Osteoblast (primary cell): Measurements from ENCODE around the gene AJAP1. TPM values are rescaled to one million over a fixed set of nuclear protein-coding genes. Genes with fewer than 3 reads are reported as not detected.

Experiments used
- DNase-seq: peaks from one replicate; pipeline ENCODE4 v3.0.0; 2011; ENCODE audit warnings: low spot score, mixed read lengths; ENCODE audit not compliant: insufficient read length; ENCODE audit errors: missing footprints
- H2AFZ ChIP-seq: 2 replicates; pipeline ENCODE4 v1.6.0; 2011; ENCODE audit warnings: mild to moderate bottlenecking, low read length
- H3K27ac ChIP-seq: 2 replicates; pipeline ENCODE4 v1.5.1; 2011; ENCODE audit warnings: mild to moderate bottlenecking, low read depth, low read length, moderate library complexity
- H3K27me3 ChIP-seq: 2 replicates; pipeline ENCODE4 v1.6.0; 2012; ENCODE audit warnings: mild to moderate bottlenecking, control low read depth, inconsistent platforms, low read length, moderate library complexity; ENCODE audit not compliant: insufficient read depth
- H3K36me3 ChIP-seq: 2 replicates; pipeline ENCODE4 v1.5.1; 2011; ENCODE audit warnings: mild to moderate bottlenecking, low read length, control low read depth, moderate library complexity; ENCODE audit not compliant: insufficient read depth
- H3K4me1 ChIP-seq: 2 replicates; pipeline ENCODE4 v1.5.1; 2011; ENCODE audit warnings: mild to moderate bottlenecking, low read length, control low read depth, moderate library complexity; ENCODE audit not compliant: insufficient read depth
- H3K4me2 ChIP-seq: 2 replicates; pipeline ENCODE4 v1.6.0; 2011; ENCODE audit warnings: mild to moderate bottlenecking, low read length; ENCODE audit not compliant: insufficient read depth
- H3K4me3 ChIP-seq: fragments of 200-600 bp; sonication (generic); 3 replicates; pipeline ENCODE4 v1.5.1; 2012; ENCODE audit warnings: mild to moderate bottlenecking, low read length, inconsistent platforms; ENCODE audit not compliant: insufficient read depth
- H3K79me2 ChIP-seq: 2 replicates; pipeline ENCODE4 v1.6.0; 2012; ENCODE audit warnings: mild to moderate bottlenecking, low read length, control low read depth, inconsistent platforms; ENCODE audit not compliant: insufficient read depth
- H3K9me3 ChIP-seq: 2 replicates; pipeline ENCODE4 v1.5.1; 2011; ENCODE audit warnings: low read depth, low read length, control low read depth
- H4K20me1 ChIP-seq: 2 replicates; pipeline ENCODE4 v1.6.0; 2012; ENCODE audit warnings: mild to moderate bottlenecking, low read length, control low read depth; ENCODE audit not compliant: insufficient read depth
- total RNA-seq: library from RNA; depleted of rRNA; stranded (reverse); fragments of >200 nt; gene quantifications from 2 replicates; pipeline ENCODE4 v1.2.3, GENCODE V29; 2012
- TF ChIP-seq, protein P1 (sequence below): IDR thresholded peaks from 2 replicates; pipeline ENCODE4 v1.5.1; 2011; ENCODE audit warnings: mild to moderate bottlenecking, low read depth, low read length, moderate library complexity; ENCODE audit errors: extremely low read depth

Gene AJAP1
- total RNA-seq, 1 donor, result 1.1 TPM

DNA sequence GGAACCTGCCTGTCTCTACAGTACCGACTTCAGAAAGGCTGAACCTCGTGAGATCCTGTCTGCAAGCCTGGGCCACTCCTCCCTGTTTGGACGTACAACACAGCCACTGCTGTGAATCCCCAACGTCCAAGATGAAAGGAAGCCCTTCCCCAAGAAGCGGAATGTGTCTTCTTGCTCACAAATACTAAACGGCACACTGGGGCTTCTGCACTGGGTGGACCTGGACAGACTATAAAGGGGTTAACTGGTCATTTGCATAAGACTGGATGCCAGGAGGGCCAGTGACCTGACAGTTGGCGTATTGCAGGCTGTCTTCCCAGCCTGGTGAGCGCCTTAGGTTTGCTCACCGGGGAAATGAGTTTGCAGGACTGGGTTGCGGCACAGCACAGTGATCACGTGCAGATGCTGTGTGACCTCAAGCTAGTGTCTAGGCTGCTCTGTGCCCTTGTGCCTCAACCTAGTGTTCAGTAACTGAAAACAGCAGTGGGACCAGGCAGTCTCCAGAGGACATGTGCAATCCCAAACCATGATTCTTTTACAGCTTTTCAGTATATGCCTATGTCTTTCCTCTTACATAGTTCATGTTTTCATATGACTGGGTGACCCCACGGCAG is 19.5 kb upstream of the AJAP1 start:
- Histone ChIP-seq H3K9me3 (no peaks in the 10 kb centered on the region), H3K36me3 (no peaks in the 10 kb centered on the region), H3K27ac (no peak overlapping the region), H3K79me2 (no peaks in the 10 kb centered on the region), H3K4me1 (no peaks in the 10 kb centered on the region), H3K4me3 (no peak overlapping the region), H2AFZ (no peak overlapping the region), H3K27me3 (no peaks in the 10 kb centered on the region), H3K4me2 (no peak overlapping the region), H4K20me1 (no peaks in the 10 kb centered on the region)
- peak; percentile 64 for DNase-seq
- TF ChIP-seq, protein P1, sequence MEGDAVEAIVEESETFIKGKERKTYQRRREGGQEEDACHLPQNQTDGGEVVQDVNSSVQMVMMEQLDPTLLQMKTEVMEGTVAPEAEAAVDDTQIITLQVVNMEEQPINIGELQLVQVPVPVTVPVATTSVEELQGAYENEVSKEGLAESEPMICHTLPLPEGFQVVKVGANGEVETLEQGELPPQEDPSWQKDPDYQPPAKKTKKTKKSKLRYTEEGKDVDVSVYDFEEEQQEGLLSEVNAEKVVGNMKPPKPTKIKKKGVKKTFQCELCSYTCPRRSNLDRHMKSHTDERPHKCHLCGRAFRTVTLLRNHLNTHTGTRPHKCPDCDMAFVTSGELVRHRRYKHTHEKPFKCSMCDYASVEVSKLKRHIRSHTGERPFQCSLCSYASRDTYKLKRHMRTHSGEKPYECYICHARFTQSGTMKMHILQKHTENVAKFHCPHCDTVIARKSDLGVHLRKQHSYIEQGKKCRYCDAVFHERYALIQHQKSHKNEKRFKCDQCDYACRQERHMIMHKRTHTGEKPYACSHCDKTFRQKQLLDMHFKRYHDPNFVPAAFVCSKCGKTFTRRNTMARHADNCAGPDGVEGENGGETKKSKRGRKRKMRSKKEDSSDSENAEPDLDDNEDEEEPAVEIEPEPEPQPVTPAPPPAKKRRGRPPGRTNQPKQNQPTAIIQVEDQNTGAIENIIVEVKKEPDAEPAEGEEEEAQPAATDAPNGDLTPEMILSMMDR, result no peak

DNA sequence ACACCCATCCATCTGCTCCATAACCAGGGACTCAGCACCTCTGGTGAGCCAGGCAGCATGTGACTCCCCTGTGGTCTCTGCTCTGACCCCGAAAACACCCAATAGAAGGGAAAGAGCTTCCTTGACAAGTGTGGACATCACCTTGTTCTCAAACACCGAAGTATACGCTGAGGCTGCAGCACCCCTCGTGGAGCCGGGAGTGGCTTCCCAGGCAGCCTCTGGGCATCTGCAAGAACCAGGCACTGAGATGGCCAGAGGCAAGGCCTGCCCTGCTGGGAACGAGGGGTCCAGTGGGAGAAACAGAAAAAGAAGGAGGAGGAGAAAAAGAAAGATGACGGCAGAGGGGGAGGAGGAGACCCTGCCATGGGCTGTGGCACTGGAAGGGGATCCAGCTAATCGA is 18.2 kb upstream of the AJAP1 start:
- Histone ChIP-seq H3K4me1 (no peaks in the 10 kb centered on the region), H3K27ac (no peak overlapping the region), H3K4me3 (no peak overlapping the region), H3K79me2 (no peaks in the 10 kb centered on the region), H3K4me2 (no peak overlapping the region), H3K27me3 (no peaks in the 10 kb centered on the region), H3K9me3 (no peaks in the 10 kb centered on the region), H4K20me1 (no peaks in the 10 kb centered on the region), H3K36me3 (no peaks in the 10 kb centered on the region), H2AFZ (no peak overlapping the region)
- peak; percentile 72 for DNase-seq
- TF ChIP-seq, protein P1, result no peak

DNA sequence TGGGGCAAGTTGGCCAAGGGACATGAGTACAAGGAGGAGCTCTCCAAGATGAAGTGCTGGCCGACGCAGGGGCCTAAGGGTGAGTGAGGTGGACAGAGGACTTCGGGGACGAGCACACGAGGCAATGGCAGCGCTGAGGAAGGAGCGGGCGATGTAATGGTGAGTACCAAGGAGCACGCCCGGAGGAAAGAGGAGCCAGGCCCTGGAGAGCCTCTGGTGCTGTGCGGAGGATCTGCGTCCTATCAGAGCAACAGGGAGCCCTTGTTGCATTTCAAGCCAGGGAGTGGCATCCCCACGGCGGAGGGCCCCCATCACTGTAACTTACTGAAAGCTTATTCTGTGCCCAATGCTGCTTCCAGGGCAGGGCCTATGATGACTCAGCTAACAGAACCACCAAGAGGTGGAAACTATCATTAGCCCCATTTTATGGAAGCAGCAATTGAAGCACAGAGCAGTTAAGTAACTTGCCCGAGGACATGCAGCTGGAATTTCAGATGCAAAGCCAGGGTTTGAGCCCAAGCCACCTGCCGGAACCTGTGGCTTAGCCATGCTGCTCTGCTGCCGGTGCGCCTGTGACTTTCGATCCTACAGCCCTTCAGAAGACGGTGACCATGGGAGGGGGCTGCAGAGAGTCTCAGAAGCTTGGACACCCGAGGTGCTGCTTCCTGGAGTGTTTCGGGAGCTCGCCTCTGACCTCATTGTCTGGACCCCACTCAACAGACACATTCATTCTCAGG is 17.6 kb upstream of the AJAP1 start:
- H3K9me3 ChIP-seq, result no peaks in the 10 kb centered on the region
- no peaks in the 10 kb centered on the region for H3K79me2 ChIP-seq
- no peak overlapping the region for H3K27ac ChIP-seq
- H4K20me1 ChIP-seq, result no peaks in the 10 kb centered on the region
- H3K36me3 ChIP-seq, result no peaks in the 10 kb centered on the region
- no peaks in the 10 kb centered on the region for H3K27me3 ChIP-seq
- no peak overlapping the region for H3K4me3 ChIP-seq
- DNase-seq, result peak; percentile 22
- TF ChIP-seq, protein P1, result no peak
- no peak overlapping the region for H3K4me2 ChIP-seq
- H3K4me1 ChIP-seq, result no peaks in the 10 kb centered on the region
- no peak overlapping the region for H2AFZ ChIP-seq

DNA sequence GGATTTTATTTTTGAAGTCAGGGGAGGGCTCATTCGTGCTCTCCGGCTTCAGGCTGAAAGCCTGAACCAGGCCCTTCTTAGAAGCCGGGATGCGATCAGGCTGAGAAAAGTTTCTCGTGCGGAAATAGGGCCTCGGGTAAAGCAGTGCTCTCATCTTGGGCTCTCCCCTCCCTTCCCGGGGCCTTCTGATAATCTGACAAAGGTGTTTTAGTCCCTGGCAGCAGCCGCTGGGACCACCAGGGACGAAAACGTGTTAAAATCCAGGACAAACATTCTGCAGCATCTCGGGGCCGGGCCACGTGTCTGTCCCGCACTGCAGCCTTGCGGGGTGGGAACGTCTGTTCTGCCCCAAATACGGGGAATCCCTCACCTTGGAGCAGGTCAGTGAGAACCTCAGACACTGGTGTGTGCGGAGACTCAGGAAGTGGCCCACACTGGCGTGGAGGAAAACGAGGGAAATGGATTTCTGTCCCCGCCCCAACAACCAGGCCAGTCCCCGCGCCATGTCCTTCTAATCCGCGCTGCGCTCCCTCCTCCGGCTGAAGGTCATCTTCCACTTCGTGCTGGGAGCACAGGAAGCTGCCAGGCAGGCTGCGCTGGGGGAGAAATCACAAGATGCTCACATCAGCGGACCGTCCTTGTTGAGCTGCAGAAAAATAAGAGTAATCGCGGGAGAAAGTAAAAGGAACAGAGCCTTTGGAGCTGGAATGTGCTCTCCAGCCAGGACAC is 16.6 kb upstream of the AJAP1 start:
- no peak overlapping the region for H3K4me3 ChIP-seq
- H4K20me1 ChIP-seq, result no peaks in the 10 kb centered on the region
- H2AFZ ChIP-seq, result no peak overlapping the region
- no peak overlapping the region for H3K27ac ChIP-seq
- no peaks in the 10 kb centered on the region for H3K36me3 ChIP-seq
- H3K4me1 ChIP-seq, result no peaks in the 10 kb centered on the region
- H3K27me3 ChIP-seq, result no peaks in the 10 kb centered on the region
- TF ChIP-seq, protein P1, result no peak
- no peaks in the 10 kb centered on the region for H3K9me3 ChIP-seq
- H3K79me2 ChIP-seq, result no peaks in the 10 kb centered on the region
- no peak overlapping the region for H3K4me2 ChIP-seq
- DNase-seq, result peak; percentile 53
